DOHH2 (cell line): ENCODE data around the gene PTGFR.

ENCODE experiments used
- EZH2phosphoT487 ChIP-seq: fragments of 200-600 bp; sonication (generic); IDR thresholded peaks from 2 replicates; pipeline ENCODE4 v1.6.1; 2017; ENCODE audit warnings: borderline replicate concordance, mild to moderate bottlenecking, antibody characterized with exemption, low read length, moderate library complexity, mixed read lengths
- TF ChIP-seq, protein P1 (sequence below): fragments of 200-600 bp; sonication (generic); IDR thresholded peaks from one replicate; pipeline ENCODE4 v1.5.1; 2014; ENCODE audit warnings: antibody characterized with exemption, mild to moderate bottlenecking, low read depth, low read length; ENCODE audit not compliant: poor library complexity, severe bottlenecking

DNA sequence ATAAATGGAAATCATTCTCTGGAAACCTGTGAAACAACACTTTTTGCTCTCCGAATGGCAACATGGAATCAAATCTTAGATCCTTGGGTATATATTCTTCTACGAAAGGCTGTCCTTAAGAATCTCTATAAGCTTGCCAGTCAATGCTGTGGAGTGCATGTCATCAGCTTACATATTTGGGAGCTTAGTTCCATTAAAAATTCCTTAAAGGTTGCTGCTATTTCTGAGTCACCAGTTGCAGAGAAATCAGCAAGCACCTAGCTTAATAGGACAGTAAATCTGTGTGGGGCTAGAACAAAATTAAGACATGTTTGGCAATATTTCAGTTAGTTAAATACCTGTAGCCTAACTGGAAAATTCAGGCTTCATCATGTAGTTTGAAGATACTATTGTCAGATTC lies 45.7 kb downstream of the PTGFR start:
- TF ChIP-seq, protein P1, sequence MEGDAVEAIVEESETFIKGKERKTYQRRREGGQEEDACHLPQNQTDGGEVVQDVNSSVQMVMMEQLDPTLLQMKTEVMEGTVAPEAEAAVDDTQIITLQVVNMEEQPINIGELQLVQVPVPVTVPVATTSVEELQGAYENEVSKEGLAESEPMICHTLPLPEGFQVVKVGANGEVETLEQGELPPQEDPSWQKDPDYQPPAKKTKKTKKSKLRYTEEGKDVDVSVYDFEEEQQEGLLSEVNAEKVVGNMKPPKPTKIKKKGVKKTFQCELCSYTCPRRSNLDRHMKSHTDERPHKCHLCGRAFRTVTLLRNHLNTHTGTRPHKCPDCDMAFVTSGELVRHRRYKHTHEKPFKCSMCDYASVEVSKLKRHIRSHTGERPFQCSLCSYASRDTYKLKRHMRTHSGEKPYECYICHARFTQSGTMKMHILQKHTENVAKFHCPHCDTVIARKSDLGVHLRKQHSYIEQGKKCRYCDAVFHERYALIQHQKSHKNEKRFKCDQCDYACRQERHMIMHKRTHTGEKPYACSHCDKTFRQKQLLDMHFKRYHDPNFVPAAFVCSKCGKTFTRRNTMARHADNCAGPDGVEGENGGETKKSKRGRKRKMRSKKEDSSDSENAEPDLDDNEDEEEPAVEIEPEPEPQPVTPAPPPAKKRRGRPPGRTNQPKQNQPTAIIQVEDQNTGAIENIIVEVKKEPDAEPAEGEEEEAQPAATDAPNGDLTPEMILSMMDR: no peak
- no peak for TF ChIP-seq EZH2phosphoT487
